Erythroblast (primary cell): ENCODE results near the gene CEP170B.

Experiments used
- DNase-seq, 2 experiments: peaks; one replicate each; lab custom pipeline; 2025; lab: John Stamatoyannopoulos, UW
- GATA1 ChIP-seq: IDR thresholded peaks from 2 replicates; pipeline ENCODE4 v1.6.1; 2011; ENCODE audit warnings: low read depth, mild to moderate bottlenecking, control low read depth, low read length, moderate library complexity
- POLR2A ChIP-seq: IDR thresholded peaks from 2 replicates; pipeline ENCODE4 v1.6.1; 2011; ENCODE audit warnings: mild to moderate bottlenecking, low read length

CEP170B gene

DNA sequence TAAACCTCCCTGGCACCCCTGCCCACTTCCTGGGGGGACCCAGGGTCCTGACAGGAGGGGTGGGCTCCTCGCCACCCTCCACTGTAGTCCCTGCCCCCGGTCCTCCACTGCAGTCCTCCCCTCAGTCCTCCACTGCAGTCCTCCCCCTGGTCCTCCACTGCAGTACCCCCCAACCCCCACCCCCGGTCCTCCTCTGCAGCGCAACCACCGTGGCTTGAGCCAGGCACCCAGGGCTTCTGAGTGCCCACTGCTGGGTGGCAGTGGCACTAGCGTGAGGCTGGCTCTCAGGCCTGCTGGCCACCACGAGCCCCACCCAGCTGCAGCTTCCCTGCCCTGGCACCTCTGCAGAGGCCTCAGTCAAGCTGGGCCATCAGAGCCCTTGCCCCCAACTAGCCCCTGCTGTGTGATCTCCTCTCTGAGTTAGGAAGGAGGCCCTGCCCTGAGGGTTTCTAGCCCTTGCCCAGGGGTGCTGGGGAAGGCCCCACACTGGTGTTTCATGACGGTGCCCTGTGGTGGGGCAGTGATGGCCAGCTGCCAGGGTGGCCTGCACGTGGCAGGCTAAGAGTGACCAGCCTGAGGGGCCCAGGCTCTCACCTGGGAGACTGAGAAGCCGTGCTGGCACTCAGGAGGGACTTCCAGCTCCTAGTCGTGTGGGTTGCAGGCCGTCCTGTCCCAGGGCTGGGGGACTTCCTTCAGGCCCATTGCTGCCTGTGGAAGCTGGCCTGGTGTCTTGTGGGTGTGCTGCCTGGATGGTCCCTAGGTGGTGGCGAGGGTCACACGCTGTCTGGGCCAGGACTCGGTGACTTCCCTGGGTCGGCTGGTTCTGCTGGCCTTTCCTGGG, 9.7 kb downstream of the CEP170B start:
- TF ChIP-seq GATA1 (no peak), POLR2A (no peak)
- no peak for DNase-seq

DNA sequence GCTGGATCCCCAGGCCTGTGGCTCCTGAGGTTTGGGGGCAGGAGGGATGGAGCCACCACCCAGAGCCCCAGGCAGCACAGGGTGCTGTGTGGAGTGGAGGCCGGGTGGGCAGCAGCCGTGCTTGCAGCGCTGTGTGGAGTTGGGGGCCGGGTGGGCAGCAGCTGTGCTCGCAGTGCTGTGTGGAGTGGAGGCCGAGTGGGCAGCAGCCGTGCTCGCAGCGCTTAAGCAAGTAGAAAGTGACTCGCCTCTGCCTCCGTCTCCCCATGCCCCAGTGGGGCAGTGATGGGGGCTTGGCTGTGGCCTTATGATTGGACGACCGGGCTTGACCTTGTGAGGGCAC, 10.3 kb downstream of the CEP170B start:
- TF ChIP-seq GATA1 (no peak), POLR2A (no peak)
- no peak for DNase-seq

DNA sequence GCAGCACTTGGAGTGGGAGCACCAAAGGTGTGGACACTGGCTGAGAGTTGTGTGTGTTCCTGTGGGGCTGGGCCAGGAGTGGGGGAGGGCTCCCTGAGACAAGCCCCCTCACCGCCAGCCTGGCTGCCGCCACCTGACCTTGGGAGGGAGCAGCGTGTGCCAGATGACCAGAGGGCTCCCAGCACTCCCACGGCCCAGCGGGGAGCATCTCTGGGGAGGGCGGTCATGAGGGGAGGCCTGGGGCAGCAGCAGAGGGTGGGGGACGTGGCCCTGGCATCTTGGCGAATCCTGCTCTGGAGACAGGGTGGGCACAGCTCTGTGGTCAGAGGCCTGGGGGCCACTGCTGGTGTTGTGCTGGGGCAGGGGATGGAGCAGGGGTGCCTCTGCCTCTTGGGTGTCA, 10.7 kb downstream of the CEP170B start:
- no peak for TF ChIP-seq POLR2A
- no peak for TF ChIP-seq GATA1
- DNase-seq: no peak

DNA sequence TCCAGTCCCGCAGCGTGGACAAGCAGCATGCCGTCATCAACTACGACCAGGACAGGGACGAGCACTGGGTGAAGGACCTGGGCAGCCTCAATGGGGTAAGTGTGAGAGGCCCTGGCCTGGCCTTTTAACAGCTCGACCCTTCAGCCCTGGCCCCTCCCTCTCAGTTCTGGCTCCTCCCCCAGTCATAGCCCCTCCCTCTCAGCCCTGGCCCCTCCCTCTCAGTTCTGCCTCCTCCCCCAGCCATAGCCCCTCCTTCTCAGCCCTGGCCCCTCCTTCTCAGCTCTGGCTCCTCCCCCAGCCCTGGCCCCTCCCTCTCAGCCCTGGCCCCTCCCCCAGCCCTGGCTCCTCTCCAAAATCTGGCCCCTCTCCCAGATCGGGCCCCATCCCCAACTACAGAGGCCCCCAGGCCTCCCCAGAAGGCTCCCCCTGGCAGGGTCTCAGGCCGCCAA, 11.2 kb downstream of the CEP170B start:
- DNase-seq: peak; percentile 42 to 59
- no peak for TF ChIP-seq GATA1
- TF ChIP-seq POLR2A: no peak

DNA sequence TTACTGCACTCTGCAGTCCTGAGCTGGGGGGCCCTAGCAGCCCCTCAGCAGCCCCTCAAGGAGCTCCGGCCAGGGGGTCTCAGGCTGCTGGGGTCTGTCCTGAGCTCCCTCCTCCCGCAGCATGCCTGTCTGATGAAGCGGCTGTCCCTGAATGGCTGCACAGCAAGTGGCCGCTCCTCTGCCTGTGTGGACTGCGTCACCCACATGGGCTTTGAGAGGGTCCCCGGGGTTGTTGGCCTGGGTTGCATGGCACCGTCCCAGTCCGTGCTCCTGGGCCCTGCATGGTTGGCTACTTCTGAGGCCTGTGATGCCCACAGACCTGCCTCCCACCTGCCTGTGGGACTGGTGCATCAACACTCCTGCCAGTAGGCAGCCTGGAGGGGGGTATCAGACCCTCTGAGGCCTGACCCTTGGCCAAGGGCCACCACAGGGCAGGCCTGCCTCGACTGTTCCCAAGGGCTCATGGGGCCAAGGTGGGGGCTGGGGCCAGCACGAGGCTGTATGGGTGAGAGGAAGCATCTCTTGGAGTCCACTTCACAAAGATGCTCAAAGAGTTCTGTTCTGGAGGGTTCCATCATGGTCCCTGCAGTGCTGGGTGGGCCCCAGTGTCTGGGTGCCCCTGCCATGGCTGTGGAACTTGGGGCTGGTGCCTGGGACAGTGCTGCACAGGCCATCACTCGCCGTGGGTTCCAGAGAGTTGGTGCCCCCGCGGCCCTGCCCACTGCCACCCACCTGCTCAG, 12.2 kb downstream of the CEP170B start:
- no peak for DNase-seq
- TF ChIP-seq POLR2A (no peak), GATA1 (no peak)

DNA sequence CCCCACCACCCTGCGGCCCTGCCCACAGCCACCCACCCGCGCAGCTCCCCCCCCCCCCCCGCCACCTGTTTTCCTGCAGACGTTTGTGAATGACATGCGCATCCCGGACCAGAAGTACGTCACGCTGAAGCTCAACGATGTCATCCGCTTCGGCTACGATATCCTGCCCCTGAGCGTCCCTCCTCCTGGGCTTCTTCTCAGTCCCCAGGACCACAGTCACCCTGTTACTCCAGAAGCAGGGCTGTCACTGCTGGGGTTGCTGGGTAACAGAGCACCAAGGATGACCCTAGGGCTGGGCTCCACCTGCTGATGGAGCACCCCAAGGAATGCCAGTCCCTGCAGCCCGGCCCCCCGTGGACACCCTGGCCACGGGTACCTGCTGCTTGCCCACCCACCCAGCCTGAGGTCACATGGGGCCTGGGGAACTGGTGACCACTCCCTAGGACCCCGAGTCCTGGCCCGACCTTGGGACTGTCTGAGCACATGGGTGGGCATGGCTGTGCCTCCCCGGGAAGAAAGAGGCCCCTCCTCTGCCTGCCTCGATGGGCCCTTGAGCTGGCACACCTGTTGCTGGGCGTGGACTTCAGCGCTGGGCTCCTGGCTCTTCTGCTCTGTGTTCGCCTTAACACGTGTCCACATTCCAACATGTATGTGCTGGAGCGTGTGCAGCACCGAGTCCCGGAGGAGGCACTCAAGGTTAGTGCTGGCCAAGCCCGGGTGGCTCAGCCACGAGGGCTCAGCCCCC, 12.9 kb downstream of the CEP170B start:
- TF ChIP-seq POLR2A: no peak
- TF ChIP-seq GATA1: no peak
- no peak for DNase-seq

DNA sequence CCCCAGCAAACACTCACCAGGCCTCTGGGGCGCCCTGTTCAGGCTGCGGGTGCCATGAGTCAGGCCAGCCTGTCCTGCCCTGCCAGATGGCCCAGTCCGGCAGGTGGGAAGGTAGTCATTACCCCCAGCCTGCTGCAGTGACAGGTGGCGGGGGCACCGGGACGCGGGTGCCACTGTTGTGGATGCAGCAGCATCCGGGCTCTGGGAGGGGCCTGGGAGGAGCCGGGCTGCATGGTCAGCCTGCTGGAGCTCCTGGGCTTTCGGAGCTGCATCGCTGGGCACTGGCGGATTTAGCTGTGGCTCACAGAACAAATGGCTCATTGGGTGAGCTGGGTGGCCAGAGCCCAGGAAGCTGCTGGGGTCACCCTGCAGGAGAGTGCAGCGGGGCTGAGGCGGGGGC, 13.5 kb downstream of the CEP170B start:
- TF ChIP-seq POLR2A (no peak), GATA1 (no peak)
- no peak for DNase-seq

DNA sequence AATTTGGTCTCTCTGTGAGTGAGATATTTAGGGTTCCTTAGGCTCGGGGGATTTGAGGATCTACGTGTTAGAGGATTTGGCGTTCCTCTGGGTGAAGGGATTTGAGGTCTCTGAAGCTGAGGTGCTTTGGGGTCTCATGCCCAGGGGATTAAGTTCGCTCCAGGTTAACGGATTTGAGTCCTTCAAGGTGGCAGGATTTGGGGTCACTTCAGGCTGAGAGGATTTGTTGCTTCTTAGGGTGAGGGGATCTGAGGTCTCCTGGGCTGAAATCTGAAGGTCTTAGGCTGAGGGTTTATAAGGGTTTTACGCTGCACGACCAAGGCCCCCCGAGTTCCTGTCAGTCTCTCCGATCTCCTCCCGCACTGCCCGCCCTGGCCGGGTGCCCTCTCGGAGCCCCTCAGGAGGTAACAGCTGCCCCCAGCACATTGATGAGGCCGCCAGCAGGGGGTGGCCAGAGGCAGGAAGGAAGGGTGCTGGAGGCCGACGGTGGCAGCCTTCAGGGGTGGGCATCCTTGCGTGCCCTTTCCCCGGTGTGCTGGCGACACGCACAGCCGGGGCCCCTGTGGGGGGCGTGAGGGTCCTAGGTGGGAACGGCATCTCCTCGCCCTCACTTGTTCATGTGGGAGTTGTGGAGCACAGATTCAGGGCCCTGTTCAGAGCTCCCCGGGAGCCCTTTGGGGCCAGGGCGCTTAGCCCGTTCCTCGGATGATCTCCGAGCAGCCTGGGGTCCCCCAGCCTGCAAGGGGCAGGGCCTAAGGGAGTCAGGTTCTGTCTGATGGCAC, 14.3 kb downstream of the CEP170B start:
- DNase-seq: no peak

DNA sequence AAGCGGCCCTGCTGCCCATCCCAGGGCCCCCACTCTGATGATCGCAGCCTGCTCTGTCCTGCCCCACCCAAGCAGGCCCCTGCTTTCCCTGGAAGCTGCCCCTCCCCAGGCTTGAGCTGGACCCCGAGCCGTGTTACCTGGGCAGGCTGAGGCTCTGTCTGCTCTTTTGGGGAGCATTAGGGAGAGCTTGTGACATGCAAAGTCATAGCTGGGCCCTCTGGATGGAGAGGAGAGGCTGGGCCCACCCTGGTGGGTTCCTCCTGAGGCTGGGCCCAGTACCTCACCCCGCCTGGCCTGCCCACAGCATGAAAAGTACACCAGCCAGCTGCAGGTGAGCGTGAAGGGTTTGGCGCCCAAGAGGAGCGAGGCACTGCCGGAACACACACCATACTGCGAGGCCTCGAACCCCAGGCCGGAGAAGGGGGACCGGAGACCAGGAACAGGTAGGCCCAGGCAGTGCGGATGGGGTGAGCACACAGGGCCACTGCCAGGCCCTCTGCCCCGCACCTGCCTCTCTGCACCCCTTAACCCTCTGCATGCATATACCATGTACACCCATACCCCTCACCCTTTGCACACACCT, 15.0 kb downstream of the CEP170B start:
- TF ChIP-seq GATA1: no peak
- TF ChIP-seq POLR2A: no peak
- no peak for DNase-seq

More for the DNA sequence above, 14.3 kb downstream of the CEP170B start:
- TF ChIP-seq GATA1 (no peak), POLR2A (no peak)

DNA sequence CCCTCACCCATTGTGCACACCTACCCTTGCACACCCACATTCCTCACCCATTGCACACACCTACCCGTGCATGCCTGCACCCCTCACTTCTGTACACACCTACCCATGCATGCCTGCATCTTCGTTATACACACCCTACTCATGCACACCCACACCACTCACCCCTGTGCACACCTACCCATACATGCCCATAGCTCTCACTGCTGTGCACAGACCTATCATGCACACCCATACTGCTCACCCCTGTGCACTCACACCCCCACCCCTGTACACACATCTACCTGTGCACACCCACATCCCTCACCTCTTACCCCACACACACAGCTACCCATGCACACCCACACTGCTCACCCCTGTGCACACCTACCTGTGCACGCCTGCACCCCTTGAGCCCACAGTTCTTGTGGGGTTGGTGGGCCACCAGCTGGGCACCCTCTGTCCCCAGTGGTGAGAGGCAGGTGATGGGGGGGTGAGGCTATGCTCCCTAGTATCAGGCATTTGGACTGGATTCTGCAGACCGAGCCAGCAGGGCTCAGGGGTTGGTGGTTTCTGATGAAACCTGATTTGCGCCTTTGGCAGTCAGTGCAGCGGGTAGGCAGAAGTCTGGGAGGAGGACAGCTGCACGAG, 15.6 kb downstream of the CEP170B start:
- DNase-seq: no peak
- TF ChIP-seq POLR2A: no peak
- TF ChIP-seq GATA1: no peak

DNA sequence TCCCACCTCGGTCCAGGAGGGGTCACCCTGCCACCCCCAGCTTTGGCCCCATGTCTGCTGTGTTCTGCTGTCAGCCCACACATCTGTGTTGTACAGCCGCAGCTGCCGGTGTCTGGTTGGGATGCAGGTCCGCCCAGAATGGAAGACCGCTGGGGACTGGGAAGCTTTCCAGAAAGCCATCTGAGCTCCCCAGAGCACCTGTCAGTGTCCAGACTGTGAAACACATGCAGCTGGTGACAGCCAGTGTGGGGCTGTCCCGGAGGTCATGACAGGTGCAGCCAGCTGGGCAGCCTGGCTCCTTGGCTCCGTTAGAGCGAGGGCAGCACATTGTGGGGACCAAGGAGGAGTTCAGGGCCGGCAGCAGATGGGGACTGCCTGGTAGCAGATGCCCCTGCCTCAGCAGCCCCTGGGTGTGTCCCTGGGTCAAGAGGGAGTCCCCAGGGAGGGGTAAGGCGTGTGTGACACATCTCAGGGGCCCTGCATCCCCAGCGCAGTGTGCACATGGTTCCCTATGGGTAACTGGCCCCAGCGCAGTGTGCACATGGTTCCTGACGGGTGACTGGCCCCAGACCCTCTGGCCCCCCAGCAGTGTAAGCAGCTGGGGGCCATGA, 16.4 kb downstream of the CEP170B start:
- DNase-seq: no peak
- no peak for TF ChIP-seq POLR2A
- TF ChIP-seq GATA1: no peak
